Occipital lobe (tissue), 2 donors: Measurements from ENCODE around the gene CLDN20. TPM values are rescaled to one million over a fixed set of nuclear protein-coding genes. Genes with fewer than 3 reads are reported as not detected.
A peak's percentile ranks its signal among the peaks of the same experiment; 100 is the strongest.
"Not testable (repeated sequence)": the region's sequence is repeated elsewhere in the genome, so short reads cannot be mapped to it uniquely, and the experiment has no call there.

Experiments
- DNase-seq: peaks from one replicate; lab custom pipeline; 2025; lab: John Stamatoyannopoulos, UW
- total RNA-seq: library from RNA; depleted of rRNA; stranded (reverse); fragments of >200 nt; gene quantifications from one replicate; pipeline ENCODE4 v1.2.3, GENCODE V29; 2014

Gene CLDN20
- not detected for total RNA-seq

GRCh38 chr6:155263373-155264063 lies at the start of gene CLDN20:
Gene CLDN20 (plus strand): TSS chr6:155264013. CDS start chr6:155275720, 11,707 bp downstream.
- no peak for DNase-seq

- peak; percentile 26 for DNase-seq
Measured at GRCh38 chr6:155215906-155216305, 47.9 kb upstream of the CLDN20 start.

GRCh38 chr6:155216312-155217046 lies 47.3 kb upstream of the CLDN20 start:
- DNase-seq, result peak; percentile 26

GRCh38 chr6:155218711-155219110 lies 45.1 kb upstream of the CLDN20 start:
- DNase-seq, result not testable (repeated sequence)

GRCh38 chr6:155219299-155219698 lies 44.5 kb upstream of the CLDN20 start:
- DNase-seq, result no peak

GRCh38 chr6:155219858-155220301 lies 43.9 kb upstream of the CLDN20 start:
- DNase-seq, result peak; percentile 34

GRCh38 chr6:155221086-155221485 lies 42.7 kb upstream of the CLDN20 start:
- no peak for DNase-seq

- DNase-seq, result no peak
Measured at GRCh38 chr6:155222506-155222905, 41.3 kb upstream of the CLDN20 start.

GRCh38 chr6:155223646-155224451 lies 40.0 kb upstream of the CLDN20 start:
- DNase-seq, result no peak

GRCh38 chr6:155224618-155225017 lies 39.2 kb upstream of the CLDN20 start:
- no peak for DNase-seq

- no peak for DNase-seq
Measured at GRCh38 chr6:155227046-155227445, 36.8 kb upstream of the CLDN20 start.

- no peak for DNase-seq
Measured at GRCh38 chr6:155228546-155229166, 35.2 kb upstream of the CLDN20 start.

GRCh38 chr6:155230975-155231374 lies 32.8 kb upstream of the CLDN20 start:
- not testable (repeated sequence) for DNase-seq

GRCh38 chr6:155232848-155233247 lies 31.0 kb upstream of the CLDN20 start:
- DNase-seq, result no peak

GRCh38 chr6:155234167-155234566 lies 29.6 kb upstream of the CLDN20 start:
- no peak for DNase-seq

GRCh38 chr6:155234687-155235086 lies 29.1 kb upstream of the CLDN20 start:
- DNase-seq, result no peak

GRCh38 chr6:155235087-155235486 lies 28.7 kb upstream of the CLDN20 start:
- no peak for DNase-seq

- no peak for DNase-seq
Measured at GRCh38 chr6:155237613-155238012, 26.2 kb upstream of the CLDN20 start.

- DNase-seq, result no peak
Measured at GRCh38 chr6:155240905-155241600, 22.8 kb upstream of the CLDN20 start.

- DNase-seq, result no peak
Measured at GRCh38 chr6:155241966-155242365, 21.8 kb upstream of the CLDN20 start.

GRCh38 chr6:155244434-155244833 lies 19.4 kb upstream of the CLDN20 start:
- no peak for DNase-seq
